MM.1S (cell line): ENCODE results near the gene NQO2.

Experiments used
- DNase-seq: peaks from one replicate; pipeline ENCODE4 v3.0.0-alpha.2; 2015
- H2AFZ ChIP-seq: fragments of 300-600 bp; sonication (generic); 2 replicates; pipeline ENCODE4 v1.6.0; 2016; ENCODE audit warnings: antibody characterized with exemption, low read length
- H3F3A ChIP-seq: fragments of 300-600 bp; sonication (generic); 2 replicates; pipeline ENCODE4 v1.6.1; 2016; ENCODE audit warnings: mild to moderate bottlenecking, antibody characterized with exemption, low read length, moderate library complexity, mixed read lengths; ENCODE audit not compliant: insufficient read depth
- H3K27ac ChIP-seq: fragments of 300-600 bp; sonication (generic); 2 replicates; pipeline ENCODE4 v1.5.1; 2016; ENCODE audit warnings: mild to moderate bottlenecking, low read length
- H3K27me3 ChIP-seq: fragments of 300-600 bp; sonication (generic); replicated peaks from 2 replicates; pipeline ENCODE4 v1.6.0; 2016; ENCODE audit warnings: low read length; ENCODE audit not compliant: insufficient read depth
- H3K36me3 ChIP-seq: fragments of 300-600 bp; sonication (generic); replicated peaks from 2 replicates; pipeline ENCODE4 v1.6.1; 2016; ENCODE audit warnings: mild to moderate bottlenecking, low read length, mixed read lengths; ENCODE audit not compliant: insufficient read depth
- H3K4me1 ChIP-seq: fragments of 300-600 bp; sonication (generic); 2 replicates; pipeline ENCODE4 v1.6.1; 2016; ENCODE audit warnings: low read length, mixed read lengths
- H3K4me2 ChIP-seq: fragments of 300-600 bp; sonication (generic); 2 replicates; pipeline ENCODE4 v1.6.0; 2016; ENCODE audit warnings: low read depth, low read length
- H3K4me3 ChIP-seq: fragments of 300-600 bp; sonication (generic); 2 replicates; pipeline ENCODE4 v1.5.1; 2016; ENCODE audit warnings: low read length, mixed read lengths
- H3K79me2 ChIP-seq: fragments of 300-600 bp; sonication (generic); 2 replicates; pipeline ENCODE4 v1.6.1; 2016; ENCODE audit warnings: mixed run types, low read length, mixed read lengths
- H3K9ac ChIP-seq: fragments of 300-600 bp; sonication (generic); 2 replicates; pipeline ENCODE4 v1.6.1; 2016; ENCODE audit warnings: low read length, mixed read lengths
- H3K9me2 ChIP-seq: fragments of 300-600 bp; sonication (generic); replicated peaks from 2 replicates; pipeline ENCODE4 v1.6.1; 2016; ENCODE audit warnings: mild to moderate bottlenecking, low read length, mixed read lengths; ENCODE audit not compliant: insufficient read depth
- H3K9me3 ChIP-seq: fragments of 300-600 bp; sonication (generic); replicated peaks from 2 replicates; pipeline ENCODE4 v1.6.1; 2016; ENCODE audit warnings: mild to moderate bottlenecking, low read length, mixed read lengths; ENCODE audit not compliant: insufficient read depth
- H4K20me1 ChIP-seq: fragments of 300-600 bp; sonication (generic); 2 replicates; pipeline ENCODE4 v1.6.1; 2016; ENCODE audit warnings: mild to moderate bottlenecking, low read length, moderate library complexity, mixed read lengths; ENCODE audit not compliant: insufficient read depth
- EZH2 ChIP-seq: fragments of 300-600 bp; sonication (generic); optimal IDR thresholded peaks from 2 replicates; pipeline ENCODE3; 2017; ENCODE audit warnings: low read depth, mild to moderate bottlenecking, antibody characterized with exemption, low read length, mixed read lengths
- EZH2phosphoT487 ChIP-seq: fragments of 300-600 bp; sonication (generic); IDR thresholded peaks from 2 replicates; pipeline ENCODE4 v1.6.1; 2018; ENCODE audit warnings: antibody characterized with exemption, low read length
- TF ChIP-seq, protein P1 (sequence below): fragments of 300-600 bp; sonication (generic); IDR thresholded peaks from 2 replicates; pipeline ENCODE4 v1.5.1; 2016; ENCODE audit warnings: antibody characterized with exemption, low read length, mixed read lengths

NQO2 gene

GRCh38 chr6:2962004-2962403 lies 37.7 kb upstream of the NQO2 start:
- no peak overlapping the region for H3K4me2 ChIP-seq
- H3K9me2 ChIP-seq, result no peaks in the 10 kb centered on the region
- H3F3A ChIP-seq, result no peaks in the 10 kb centered on the region
- TF ChIP-seq, protein P1, sequence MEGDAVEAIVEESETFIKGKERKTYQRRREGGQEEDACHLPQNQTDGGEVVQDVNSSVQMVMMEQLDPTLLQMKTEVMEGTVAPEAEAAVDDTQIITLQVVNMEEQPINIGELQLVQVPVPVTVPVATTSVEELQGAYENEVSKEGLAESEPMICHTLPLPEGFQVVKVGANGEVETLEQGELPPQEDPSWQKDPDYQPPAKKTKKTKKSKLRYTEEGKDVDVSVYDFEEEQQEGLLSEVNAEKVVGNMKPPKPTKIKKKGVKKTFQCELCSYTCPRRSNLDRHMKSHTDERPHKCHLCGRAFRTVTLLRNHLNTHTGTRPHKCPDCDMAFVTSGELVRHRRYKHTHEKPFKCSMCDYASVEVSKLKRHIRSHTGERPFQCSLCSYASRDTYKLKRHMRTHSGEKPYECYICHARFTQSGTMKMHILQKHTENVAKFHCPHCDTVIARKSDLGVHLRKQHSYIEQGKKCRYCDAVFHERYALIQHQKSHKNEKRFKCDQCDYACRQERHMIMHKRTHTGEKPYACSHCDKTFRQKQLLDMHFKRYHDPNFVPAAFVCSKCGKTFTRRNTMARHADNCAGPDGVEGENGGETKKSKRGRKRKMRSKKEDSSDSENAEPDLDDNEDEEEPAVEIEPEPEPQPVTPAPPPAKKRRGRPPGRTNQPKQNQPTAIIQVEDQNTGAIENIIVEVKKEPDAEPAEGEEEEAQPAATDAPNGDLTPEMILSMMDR, result no peak
- TF ChIP-seq EZH2 (no peak), EZH2phosphoT487 (no peak)
- H3K9ac ChIP-seq, result no peak overlapping the region
- no peak overlapping the region for H2AFZ ChIP-seq
- peak; percentile 36 for DNase-seq
- no peaks in the 10 kb centered on the region for H3K36me3 ChIP-seq
- H3K27me3 ChIP-seq, result no peaks in the 10 kb centered on the region
- H3K4me1 ChIP-seq, result peaks cover 5% of the 10 kb centered on the region
- no peak overlapping the region for H3K27ac ChIP-seq
- no peaks in the 10 kb centered on the region for H3K9me3 ChIP-seq
- H4K20me1 ChIP-seq, result no peaks in the 10 kb centered on the region
- H3K4me3 ChIP-seq, result no peak overlapping the region
- no peaks in the 10 kb centered on the region for H3K79me2 ChIP-seq

GRCh38 chr6:2962636-2963035 lies 37.1 kb upstream of the NQO2 start:
- Histone ChIP-seq H3K4me3 (no peak overlapping the region), H3K27ac (no peak overlapping the region), H3K4me1 (peaks cover 5% of the 10 kb centered on the region), H3K9me3 (no peaks in the 10 kb centered on the region), H4K20me1 (no peaks in the 10 kb centered on the region), H2AFZ (no peak overlapping the region), H3K36me3 (no peaks in the 10 kb centered on the region), H3K9ac (no peak overlapping the region), H3K79me2 (no peaks in the 10 kb centered on the region), H3K27me3 (no peaks in the 10 kb centered on the region), H3K4me2 (no peak overlapping the region), H3F3A (no peaks in the 10 kb centered on the region), H3K9me2 (no peaks in the 10 kb centered on the region)
- no peak for DNase-seq
- TF ChIP-seq, protein P1, result no peak
- no peak for TF ChIP-seq EZH2phosphoT487
- TF ChIP-seq EZH2, result no peak

- Histone ChIP-seq H3K4me2 (no peak overlapping the region), H3K9ac (no peak overlapping the region), H3K9me2 (no peaks in the 10 kb centered on the region), H3F3A (no peaks in the 10 kb centered on the region), H3K79me2 (no peaks in the 10 kb centered on the region), H3K27ac (no peak overlapping the region), H3K4me3 (no peak overlapping the region), H3K27me3 (no peaks in the 10 kb centered on the region), H4K20me1 (no peaks in the 10 kb centered on the region), H3K4me1 (peaks cover 5% of the 10 kb centered on the region), H3K36me3 (no peaks in the 10 kb centered on the region), H2AFZ (no peak overlapping the region), H3K9me3 (no peaks in the 10 kb centered on the region)
- no peak for TF ChIP-seq EZH2
- DNase-seq, result no peak
These were observed 35.9 kb upstream of the NQO2 start for GRCh38 chr6:2963756-2964155.

GRCh38 chr6:2964793-2965505 lies 34.7 kb upstream of the NQO2 start:
- Histone ChIP-seq H3K4me3 (no peak overlapping the region), H3K79me2 (no peaks in the 10 kb centered on the region), H4K20me1 (no peaks in the 10 kb centered on the region), H3K27me3 (no peaks in the 10 kb centered on the region), H3K36me3 (no peaks in the 10 kb centered on the region), H3F3A (no peaks in the 10 kb centered on the region), H3K4me2 (no peak overlapping the region), H3K27ac (no peak overlapping the region), H3K9ac (no peak overlapping the region), H3K4me1 (peaks cover 5% of the 10 kb centered on the region), H2AFZ (no peak overlapping the region), H3K9me2 (no peaks in the 10 kb centered on the region), H3K9me3 (no peaks in the 10 kb centered on the region)
- no peak for DNase-seq
- TF ChIP-seq, protein P1, result no peak
- no peak for TF ChIP-seq EZH2phosphoT487
- no peak for TF ChIP-seq EZH2
